Breast epithelium (tissue), 3 donors: ENCODE results near the gene HSPB2.

Source experiments
- POLR2A ChIP-seq: fragments of 450-650 bp; IDR thresholded peaks from one replicate; pipeline ENCODE4 v1.6.1; 2016; ENCODE audit warnings: antibody characterized with exemption, mild to moderate bottlenecking, moderate library complexity
- TF ChIP-seq, protein P1 (sequence below), 3 donors: fragments of 450-650 bp; IDR thresholded peaks; one replicate each; pipeline ENCODE4 v1.5.1; 2016 to 2017; ENCODE audit warnings: antibody characterized with exemption in 3 of 3, mild to moderate bottlenecking in 3 of 3, moderate library complexity in 3 of 3

DNA sequence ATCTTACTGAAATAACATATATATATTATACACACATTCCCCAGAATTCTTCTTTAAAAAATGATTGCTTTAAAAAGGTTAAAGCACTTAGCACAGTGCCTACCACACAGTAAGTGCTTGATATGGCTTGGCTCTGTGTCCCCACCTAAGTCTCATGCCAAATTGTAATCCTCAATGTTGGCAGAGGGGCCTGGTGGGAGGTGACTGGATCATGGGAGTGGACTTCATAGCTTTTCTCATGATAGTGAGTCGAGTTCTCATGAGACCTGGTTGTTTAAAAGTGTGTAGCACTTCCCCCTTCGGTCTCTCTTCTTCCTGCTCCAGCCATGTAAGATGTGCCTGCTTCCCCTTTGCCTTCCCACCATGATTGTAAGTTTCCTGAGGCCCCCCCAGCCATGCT is 7.1 kb upstream of the HSPB2 start:
- TF ChIP-seq, protein P1, sequence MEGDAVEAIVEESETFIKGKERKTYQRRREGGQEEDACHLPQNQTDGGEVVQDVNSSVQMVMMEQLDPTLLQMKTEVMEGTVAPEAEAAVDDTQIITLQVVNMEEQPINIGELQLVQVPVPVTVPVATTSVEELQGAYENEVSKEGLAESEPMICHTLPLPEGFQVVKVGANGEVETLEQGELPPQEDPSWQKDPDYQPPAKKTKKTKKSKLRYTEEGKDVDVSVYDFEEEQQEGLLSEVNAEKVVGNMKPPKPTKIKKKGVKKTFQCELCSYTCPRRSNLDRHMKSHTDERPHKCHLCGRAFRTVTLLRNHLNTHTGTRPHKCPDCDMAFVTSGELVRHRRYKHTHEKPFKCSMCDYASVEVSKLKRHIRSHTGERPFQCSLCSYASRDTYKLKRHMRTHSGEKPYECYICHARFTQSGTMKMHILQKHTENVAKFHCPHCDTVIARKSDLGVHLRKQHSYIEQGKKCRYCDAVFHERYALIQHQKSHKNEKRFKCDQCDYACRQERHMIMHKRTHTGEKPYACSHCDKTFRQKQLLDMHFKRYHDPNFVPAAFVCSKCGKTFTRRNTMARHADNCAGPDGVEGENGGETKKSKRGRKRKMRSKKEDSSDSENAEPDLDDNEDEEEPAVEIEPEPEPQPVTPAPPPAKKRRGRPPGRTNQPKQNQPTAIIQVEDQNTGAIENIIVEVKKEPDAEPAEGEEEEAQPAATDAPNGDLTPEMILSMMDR (IDR thresholded peaks at IDR 0.05) = no peak
- TF ChIP-seq POLR2A = no peak
